Measurements from ENCODE around the gene SQSTM1. TPM values are rescaled to one million over a fixed set of nuclear protein-coding genes. Genes with fewer than 3 reads are reported as not detected.

The SQSTM1 gene
- total and polyA plus RNA-seq, 2 experiments from 2014 or later, result 402 to 641 TPM

DNA sequence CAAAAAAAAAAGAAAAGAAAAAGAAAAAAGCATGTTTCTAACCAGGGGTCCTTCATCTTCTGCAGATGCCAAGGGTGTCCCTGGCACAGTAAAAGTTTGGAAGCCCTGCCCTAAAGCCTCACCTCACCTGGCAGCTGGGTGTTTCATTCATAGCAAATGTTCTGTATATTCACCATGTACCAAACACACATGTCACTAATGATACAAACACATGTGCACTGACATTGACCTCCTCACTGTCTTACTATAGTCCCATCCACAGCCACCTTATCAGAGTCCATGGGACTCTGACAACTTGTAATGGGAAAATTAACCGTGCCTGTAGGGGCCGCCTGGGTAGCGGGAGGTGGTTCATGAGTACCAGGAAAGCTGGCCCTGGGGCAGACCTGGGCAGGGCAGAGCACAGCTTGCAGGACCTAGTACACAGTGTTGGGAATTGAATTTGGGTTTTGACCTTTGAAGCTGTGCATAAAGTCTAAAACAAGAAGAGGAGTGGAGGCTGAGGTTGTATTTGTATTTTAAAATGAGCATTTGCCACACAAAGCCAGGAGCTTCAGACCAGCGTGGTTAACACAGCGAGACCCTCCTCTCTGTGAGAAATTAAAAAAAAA is 7.6 kb upstream of the SQSTM1 start:
- 88% methylated on average over 5 of the region's 5 CpGs for WGBS (ENCODE audit: low lambda C conversion rate, missing lambda C conversion rate)
- H3K27me3 ChIP-seq, result no peaks in the 10 kb centered on the region

GRCh38 chr5:179814090-179814489 is 6.6 kb upstream of the SQSTM1 start:
- no peak overlapping the region for H3K4me2 ChIP-seq
- peaks cover 16% of the 10 kb centered on the region for H3K4me1 ChIP-seq (ENCODE audit: insufficient read depth)
- no peak overlapping the region for H3K4me3 ChIP-seq
- no peaks in the 10 kb centered on the region for H3K9me3 ChIP-seq (ENCODE audit: low read depth)
- no peak for DNase-seq (ENCODE audit: low spot score)
- H3K9me2 ChIP-seq (replicated peaks; ENCODE audit: insufficient read depth), result no peaks in the 10 kb centered on the region
- no peaks in the 10 kb centered on the region for H3K36me3 ChIP-seq (replicated peaks; ENCODE audit: insufficient read depth, low read depth)
- TF ChIP-seq EZH2phosphoT487 (IDR thresholded peaks at IDR 0.05; ENCODE audit: low read depth, severe bottlenecking, unreplicated experiment) (no peak), EZH2 (IDR thresholded peaks at IDR 0.05; ENCODE audit: borderline replicate concordance) (no peak), CTCF (IDR thresholded peaks at IDR 0.05; ENCODE audit: poor library complexity) (no peak)
- no peaks in the 10 kb centered on the region for H4K20me1 ChIP-seq (ENCODE audit: insufficient read depth, poor library complexity, severe bottlenecking)
- H3K79me2 ChIP-seq, result peaks cover 10% of the 10 kb centered on the region
- H3K27ac ChIP-seq, result no peak overlapping the region
- H2AFZ ChIP-seq, result no peak overlapping the region
- WGBS (ENCODE audit: low lambda C conversion rate, missing lambda C conversion rate), result 84% methylated on average over 3 of the region's 3 CpGs
- H3K27me3 ChIP-seq, result no peaks in the 10 kb centered on the region

More for the DNA sequence above, 7.6 kb upstream of the SQSTM1 start:
- TF ChIP-seq EZH2 (IDR thresholded peaks at IDR 0.05; ENCODE audit: borderline replicate concordance), result no peak
- no peak overlapping the region for H3K4me2 ChIP-seq
- no peaks in the 10 kb centered on the region for H3K9me2 ChIP-seq (replicated peaks; ENCODE audit: insufficient read depth)
- no peaks in the 10 kb centered on the region for H3K36me3 ChIP-seq (replicated peaks; ENCODE audit: insufficient read depth, low read depth)
- peaks cover 15% of the 10 kb centered on the region for H3K79me2 ChIP-seq
- peaks cover 11% of the 10 kb centered on the region for H3K4me1 ChIP-seq (ENCODE audit: insufficient read depth)
- H3K27ac ChIP-seq, result no peak overlapping the region
- no peak for DNase-seq (ENCODE audit: low spot score)
- no peak overlapping the region for H3K4me3 ChIP-seq
- no peaks in the 10 kb centered on the region for H3K9me3 ChIP-seq (ENCODE audit: low read depth)
- H2AFZ ChIP-seq, result no peak overlapping the region
- no peaks in the 10 kb centered on the region for H4K20me1 ChIP-seq (ENCODE audit: insufficient read depth, poor library complexity, severe bottlenecking)

DNA sequence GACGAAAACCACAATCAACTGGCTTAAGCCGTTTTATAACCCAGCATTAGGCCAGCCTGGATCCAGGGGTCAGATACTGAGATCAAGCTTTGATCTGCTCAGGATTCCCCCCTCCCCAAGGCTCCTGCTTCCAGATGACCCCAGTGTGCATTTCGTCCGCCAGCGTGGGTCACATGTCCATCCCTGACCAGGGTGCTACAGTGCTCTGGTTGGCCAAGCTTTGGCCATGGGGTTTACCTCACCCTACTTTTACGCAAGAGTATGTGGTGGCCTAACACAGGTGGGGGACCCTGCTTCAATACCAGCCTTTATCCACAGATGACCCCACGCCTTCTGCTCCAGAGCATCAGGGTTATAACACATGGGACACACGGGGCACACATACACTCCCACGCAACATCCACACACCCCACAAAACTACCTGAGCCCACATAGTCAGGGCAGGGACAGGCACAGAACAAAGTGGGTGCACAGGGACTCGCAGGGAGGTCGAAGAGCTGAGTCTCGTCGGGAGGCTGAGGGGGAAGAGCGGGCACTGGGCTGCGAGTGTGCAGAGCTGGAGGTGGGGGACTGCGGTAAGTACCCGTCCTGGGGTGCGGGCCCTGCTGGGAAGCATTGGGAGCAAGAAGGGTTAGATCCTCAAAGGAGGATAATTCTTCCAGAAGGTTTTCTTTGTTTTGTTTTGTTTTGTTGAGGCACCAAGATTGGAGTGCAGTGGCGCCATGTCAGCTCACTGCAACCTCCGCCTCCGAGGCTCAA is 5.0 kb upstream of the SQSTM1 start:
- WGBS (ENCODE audit: low lambda C conversion rate, missing lambda C conversion rate), result 91% methylated on average over 21 of the region's 21 CpGs
- Histone ChIP-seq H3K36me3 (replicated peaks; ENCODE audit: insufficient read depth, low read depth) (no peaks in the 10 kb centered on the region), H3K79me2 (peaks cover 8% of the 10 kb centered on the region), H2AFZ (no peak overlapping the region), H3K4me1 (ENCODE audit: insufficient read depth) (peaks cover 31% of the 10 kb centered on the region), H3K9me2 (replicated peaks; ENCODE audit: insufficient read depth) (no peaks in the 10 kb centered on the region), H3K27ac (no peak overlapping the region), H3K9me3 (ENCODE audit: low read depth) (no peaks in the 10 kb centered on the region), H3K27me3 (no peaks in the 10 kb centered on the region), H4K20me1 (ENCODE audit: insufficient read depth, poor library complexity, severe bottlenecking) (no peaks in the 10 kb centered on the region), H3K4me2 (no peak overlapping the region), H3K4me3 (no peak overlapping the region)
- TF ChIP-seq EZH2phosphoT487 (IDR thresholded peaks at IDR 0.05; ENCODE audit: low read depth, severe bottlenecking, unreplicated experiment) (no peak), EZH2 (IDR thresholded peaks at IDR 0.05; ENCODE audit: borderline replicate concordance) (no peak), CTCF (IDR thresholded peaks at IDR 0.05; ENCODE audit: poor library complexity) (no peak)
- DNase-seq (ENCODE audit: low spot score), result no peak

DNA sequence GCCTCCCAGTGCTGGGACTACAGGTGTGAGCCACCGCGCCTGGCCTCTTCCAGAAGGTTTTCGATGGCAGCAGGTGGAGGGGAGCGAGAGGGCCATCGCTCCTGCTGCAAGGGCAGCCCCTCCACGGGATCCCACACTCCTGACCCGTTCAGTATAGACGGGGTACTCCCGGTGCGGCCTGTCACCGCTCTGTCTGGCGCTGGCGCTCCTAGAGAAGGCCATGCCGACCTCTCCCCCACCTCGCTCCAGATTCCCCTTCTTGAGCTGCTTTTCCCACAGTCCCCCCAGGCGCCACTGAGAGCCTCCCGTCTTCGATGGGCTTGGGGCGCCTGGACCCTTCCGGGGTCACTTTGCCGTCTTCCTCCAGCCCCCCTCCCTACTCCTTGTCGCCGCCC is 4.3 kb upstream of the SQSTM1 start:
- peaks cover 3% of the 10 kb centered on the region for H4K20me1 ChIP-seq (ENCODE audit: insufficient read depth, poor library complexity, severe bottlenecking)
- no peaks in the 10 kb centered on the region for H3K36me3 ChIP-seq (replicated peaks; ENCODE audit: insufficient read depth, low read depth)
- no peak for DNase-seq (ENCODE audit: low spot score)
- H2AFZ ChIP-seq, result peak overlapping the region; percentile 72
- no peaks in the 10 kb centered on the region for H3K9me3 ChIP-seq (ENCODE audit: low read depth)
- peak overlapping the region; percentile 99 for H3K27ac ChIP-seq
- H3K9me2 ChIP-seq (replicated peaks; ENCODE audit: insufficient read depth), result no peaks in the 10 kb centered on the region
- H3K27me3 ChIP-seq, result no peaks in the 10 kb centered on the region
- peaks cover 14% of the 10 kb centered on the region for H3K79me2 ChIP-seq
- WGBS (ENCODE audit: low lambda C conversion rate, missing lambda C conversion rate), result 56% methylated on average over 21 of the region's 23 CpGs
- H3K4me1 ChIP-seq (ENCODE audit: insufficient read depth), result peaks cover 31% of the 10 kb centered on the region
- H3K4me3 ChIP-seq, result peak overlapping the region; percentile 42
- H3K4me2 ChIP-seq, result peak overlapping the region; percentile 96
- no peak for TF ChIP-seq CTCF (IDR thresholded peaks at IDR 0.05; ENCODE audit: poor library complexity)
- TF ChIP-seq EZH2 (IDR thresholded peaks at IDR 0.05; ENCODE audit: borderline replicate concordance), result no peak
- no peak for TF ChIP-seq EZH2phosphoT487 (IDR thresholded peaks at IDR 0.05; ENCODE audit: low read depth, severe bottlenecking, unreplicated experiment)

All from hepatocyte (in vitro differentiated cells).